ENCODE data around the gene RBM47. TPM values are rescaled to one million over a fixed set of nuclear protein-coding genes. Genes with fewer than 3 reads are reported as not detected.

Gene RBM47
- polyA plus RNA-seq, 1 experiment, result 0.62 TPM

- no peak for TF ChIP-seq CTCF (IDR thresholded peaks at IDR 0.05; ENCODE audit: low read depth, low read length)
- CTCF ChIA-PET, result no interaction called here
- DNase-seq (ENCODE audit: low read depth, low spot score), result no peak
- H3K27ac ChIP-seq (ENCODE audit: low read depth, low read length), result no peak overlapping the region
- no peaks in the 10 kb centered on the region; the same call in 1 of the 2 replicates for H3K9me3 ChIP-seq (ENCODE audit: control insufficient read depth, insufficient read depth, low read length)
- no peak overlapping the region for H3K4me3 ChIP-seq (ENCODE audit: low read depth, low read length)
- H3K27me3 ChIP-seq (ENCODE audit: control insufficient read depth, insufficient read depth, low read length), result no peaks in the 10 kb centered on the region
- POLR2A ChIA-PET, result no interaction called here
Measured at GRCh38 chr4:40544221-40544620, 85.4 kb downstream of the RBM47 start.

GRCh38 chr4:40540800-40541199 is 88.9 kb downstream of the RBM47 start:
- H3K9me3 ChIP-seq (ENCODE audit: control insufficient read depth, insufficient read depth, low read length), result no peaks in the 10 kb centered on the region
- H3K27me3 ChIP-seq (ENCODE audit: control insufficient read depth, insufficient read depth, low read length), result no peaks in the 10 kb centered on the region
- no peak for TF ChIP-seq CTCF (IDR thresholded peaks at IDR 0.05; ENCODE audit: low read depth, low read length)
- DNase-seq (ENCODE audit: low read depth, low spot score), result no peak
- H3K27ac ChIP-seq (ENCODE audit: low read depth, low read length), result no peak overlapping the region
- no peak overlapping the region for H3K4me3 ChIP-seq (ENCODE audit: low read depth, low read length)
- POLR2A ChIA-PET, result interaction anchor here (0.6 kb wide), 1 partner anchor 8 kb away, joined by 3 read pairs; no protein-coding TSS in a partner anchor
- CTCF ChIA-PET, result interaction anchor here (1.2 kb wide), 2 partner anchors 10 to 198 kb away, joined by 4 to 10 read pairs; no protein-coding TSS in a partner anchor

- CTCF ChIA-PET, result no interaction called here
- Histone ChIP-seq H3K4me3 (ENCODE audit: low read depth, low read length) (no peak overlapping the region), H3K27ac (ENCODE audit: low read depth, low read length) (no peak overlapping the region), H3K27me3 (ENCODE audit: control insufficient read depth, insufficient read depth, low read length) (no peaks in the 10 kb centered on the region), H3K9me3 (ENCODE audit: control insufficient read depth, insufficient read depth, low read length) (no peaks in the 10 kb centered on the region)
- no peak for DNase-seq (ENCODE audit: low read depth, low spot score)
- TF ChIP-seq CTCF (IDR thresholded peaks at IDR 0.05; ENCODE audit: low read depth, low read length), result no peak
- POLR2A ChIA-PET, result no interaction called here
Measured at GRCh38 chr4:40536032-40536431, 93.6 kb downstream of the RBM47 start.

GRCh38 chr4:40531636-40532023 is 98.0 kb downstream of the RBM47 start:
- no peak for TF ChIP-seq CTCF (IDR thresholded peaks at IDR 0.05; ENCODE audit: low read depth, low read length)
- Histone ChIP-seq H3K4me3 (ENCODE audit: low read depth, low read length) (no peak overlapping the region), H3K9me3 (ENCODE audit: control insufficient read depth, insufficient read depth, low read length) (no peaks in the 10 kb centered on the region), H3K27ac (ENCODE audit: low read depth, low read length) (no peak overlapping the region), H3K27me3 (ENCODE audit: control insufficient read depth, insufficient read depth, low read length) (no peaks in the 10 kb centered on the region)
- ChIA-PET POLR2A (no interaction called here), CTCF (interaction anchor here (0.7 kb wide), 1 partner anchor 186 kb away, joined by 3 read pairs; no protein-coding TSS in a partner anchor)
- no peak for DNase-seq (ENCODE audit: low read depth, low spot score)

GRCh38 chr4:40530961-40531635 is 98.6 kb downstream of the RBM47 start:
- Histone ChIP-seq H3K9me3 (ENCODE audit: control insufficient read depth, insufficient read depth, low read length) (no peaks in the 10 kb centered on the region), H3K27me3 (ENCODE audit: control insufficient read depth, insufficient read depth, low read length) (no peaks in the 10 kb centered on the region), H3K4me3 (ENCODE audit: low read depth, low read length) (no peak overlapping the region), H3K27ac (ENCODE audit: low read depth, low read length) (no peak overlapping the region)
- ChIA-PET POLR2A (no interaction called here), CTCF (no interaction called here)
- no peak for TF ChIP-seq CTCF (IDR thresholded peaks at IDR 0.05; ENCODE audit: low read depth, low read length)
- DNase-seq (ENCODE audit: low read depth, low spot score), result no peak
